DMS79 treated with DMSO at 0.1 percent for 48 hours (cell line): ENCODE data around the gene RARG.
A peak's percentile ranks its signal among the peaks of the same experiment; 100 is the strongest.

Experiments used
- DNase-seq: peaks from one replicate; lab custom pipeline; 2025; lab: John Stamatoyannopoulos, UW

RARG gene

DNA sequence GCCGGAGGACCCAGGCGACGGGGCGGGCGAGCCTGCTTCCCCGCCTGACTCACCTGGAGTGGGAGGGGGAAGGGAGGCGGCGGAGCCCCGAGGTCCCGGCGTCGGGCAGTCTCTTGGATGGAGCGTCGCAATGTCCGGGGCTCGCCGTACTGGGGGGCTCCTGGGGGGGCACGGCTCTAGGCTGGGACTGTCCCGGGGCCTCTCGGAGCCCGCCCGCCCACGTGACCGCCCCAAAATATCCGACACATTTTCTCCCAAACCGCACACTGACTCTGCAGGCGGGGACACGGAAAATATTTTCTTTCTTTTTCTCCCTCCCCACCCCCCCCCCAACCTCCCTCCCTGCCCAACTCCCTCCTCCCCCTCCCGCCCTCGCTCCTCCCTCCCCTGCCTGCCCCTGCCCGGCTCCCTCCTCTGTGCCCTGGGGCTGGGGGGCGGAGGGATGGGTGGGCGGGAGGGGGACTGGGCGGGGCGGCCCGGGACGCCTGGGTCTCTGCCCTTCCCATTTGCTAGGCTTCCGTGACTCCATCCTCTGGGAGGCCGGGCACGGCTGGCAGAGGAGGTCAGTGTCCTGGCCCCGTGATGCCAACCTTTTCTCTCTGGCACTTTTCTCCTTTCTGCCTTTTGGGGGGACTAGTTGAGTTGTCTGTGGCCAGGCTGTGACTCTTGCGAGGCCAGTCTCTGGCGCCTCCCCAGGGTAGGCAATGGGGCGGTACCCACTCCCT lies at the start of gene RARG:
RARG (minus strand) TSS at position 289 of the 725 bp plus-strand sequence. CDS start 4,664 bp downstream, outside the sequence.
- DNase-seq: peak; percentile 22

DNA sequence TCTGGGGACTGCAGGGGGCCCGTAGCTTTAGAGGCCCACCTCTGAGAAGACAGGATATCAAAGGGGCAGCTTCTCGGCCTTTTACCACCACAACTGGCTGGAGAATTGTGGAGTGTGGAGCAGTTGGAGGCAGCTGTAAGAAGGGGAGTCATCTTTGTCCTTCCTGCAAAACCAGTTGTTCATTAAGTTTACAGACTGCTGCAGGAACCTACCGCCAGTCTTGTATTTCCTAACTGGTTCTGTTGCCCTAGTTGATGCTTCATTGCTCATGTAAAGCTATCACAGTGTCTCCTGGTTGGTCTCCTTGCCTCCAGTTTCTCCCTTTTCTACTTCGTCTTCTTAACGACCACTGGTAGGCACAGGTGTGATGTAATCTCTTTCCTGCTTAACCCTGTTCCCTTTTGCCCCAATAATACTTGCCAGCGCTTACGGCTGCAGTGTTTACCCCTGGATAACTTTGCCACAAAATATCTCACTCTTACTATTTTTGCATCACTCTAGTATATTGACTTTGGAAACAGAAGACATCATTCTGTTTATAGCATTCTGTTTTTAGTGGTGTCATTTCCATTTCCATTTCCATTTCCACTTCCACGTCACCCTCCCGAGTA lies 48.0 kb upstream of the RARG start:
- no peak for DNase-seq

DNA sequence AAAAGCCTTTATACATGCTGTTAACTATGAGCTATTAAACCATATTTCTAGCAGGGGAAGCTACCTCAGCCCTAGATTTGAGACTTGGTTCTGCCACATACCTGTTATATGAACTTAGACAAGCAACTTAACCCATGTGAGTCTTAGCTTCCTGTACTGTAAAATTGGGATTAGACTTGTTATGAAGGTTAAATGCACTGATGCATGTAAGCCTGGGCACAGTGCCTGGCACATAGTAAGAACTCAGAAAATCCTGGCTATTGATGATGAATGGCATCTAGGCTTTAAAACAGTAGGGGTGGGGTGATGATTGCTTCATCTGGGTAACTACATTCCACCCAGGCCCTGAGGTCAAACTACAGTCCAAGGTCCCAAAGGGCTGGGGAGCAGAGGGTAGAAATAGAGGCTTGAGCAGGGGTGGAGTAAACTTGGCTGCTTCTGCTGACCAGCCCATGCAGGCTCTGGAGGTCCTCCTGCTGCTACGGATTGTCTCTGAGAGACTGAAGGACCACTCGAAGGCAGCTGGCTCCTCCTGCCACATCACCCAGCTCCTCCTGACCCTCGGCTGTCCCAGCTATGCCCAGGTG lies 47.4 kb upstream of the RARG start:
- no peak for DNase-seq

DNA sequence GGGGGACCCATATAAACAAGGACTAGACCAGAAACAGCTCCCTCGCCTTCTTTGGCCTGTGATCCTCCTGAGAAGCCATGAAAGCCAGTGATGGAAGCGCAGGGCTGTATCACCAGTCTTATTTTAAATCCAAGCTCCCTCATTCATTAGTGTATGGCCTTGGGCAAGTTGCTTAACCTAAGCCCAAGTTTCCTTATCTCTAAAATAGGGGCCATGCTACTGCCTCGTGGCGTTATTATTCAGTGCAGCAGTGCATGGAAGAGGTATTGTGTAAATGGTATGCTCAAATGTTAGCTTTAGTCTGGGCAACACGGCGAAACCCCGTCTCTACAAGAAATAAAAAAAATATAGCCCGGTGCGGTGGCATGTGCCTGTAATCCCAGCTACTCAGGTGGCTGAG lies 46.0 kb upstream of the RARG start:
- no peak for DNase-seq

DNA sequence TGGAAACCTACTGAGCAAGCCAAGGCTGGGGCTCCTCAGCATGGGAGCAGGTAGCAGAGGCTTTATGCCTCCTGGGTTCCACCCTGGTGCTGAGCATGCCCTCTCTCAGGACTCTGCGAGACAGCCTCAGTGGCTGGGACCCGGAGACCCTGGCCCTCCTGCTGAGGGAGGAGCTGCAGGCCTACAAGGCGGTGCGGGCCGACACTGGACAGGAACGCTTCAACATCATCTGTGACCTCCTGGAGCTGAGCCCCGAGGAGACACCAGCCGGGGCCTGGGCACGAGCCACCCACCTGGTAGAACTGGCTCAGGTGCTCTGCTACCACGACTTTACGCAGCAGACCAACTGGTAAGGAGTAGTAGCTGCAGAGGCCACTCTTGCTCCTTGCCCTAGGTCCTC lies 44.5 kb upstream of the RARG start:
- no peak for DNase-seq

DNA sequence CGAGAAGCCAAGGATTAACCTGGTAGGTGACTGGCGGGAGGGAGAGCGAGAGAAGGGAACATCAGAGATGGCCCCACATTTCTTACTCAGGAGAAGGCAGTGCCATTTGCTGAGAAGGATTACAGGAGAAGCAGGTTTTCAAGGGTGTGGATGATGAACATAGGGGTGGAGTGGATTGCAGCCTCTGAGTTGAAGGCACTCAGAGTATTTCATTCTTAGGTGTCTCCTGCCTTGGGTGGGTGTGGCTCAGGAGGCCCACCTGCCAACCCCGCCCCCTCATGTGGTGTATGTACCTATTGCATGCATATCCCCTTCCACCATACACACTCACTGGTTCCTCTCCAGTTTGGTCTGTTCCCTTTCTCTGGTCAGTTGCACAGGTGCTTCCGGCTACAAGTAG lies 42.4 kb upstream of the RARG start:
- no peak for DNase-seq

DNA sequence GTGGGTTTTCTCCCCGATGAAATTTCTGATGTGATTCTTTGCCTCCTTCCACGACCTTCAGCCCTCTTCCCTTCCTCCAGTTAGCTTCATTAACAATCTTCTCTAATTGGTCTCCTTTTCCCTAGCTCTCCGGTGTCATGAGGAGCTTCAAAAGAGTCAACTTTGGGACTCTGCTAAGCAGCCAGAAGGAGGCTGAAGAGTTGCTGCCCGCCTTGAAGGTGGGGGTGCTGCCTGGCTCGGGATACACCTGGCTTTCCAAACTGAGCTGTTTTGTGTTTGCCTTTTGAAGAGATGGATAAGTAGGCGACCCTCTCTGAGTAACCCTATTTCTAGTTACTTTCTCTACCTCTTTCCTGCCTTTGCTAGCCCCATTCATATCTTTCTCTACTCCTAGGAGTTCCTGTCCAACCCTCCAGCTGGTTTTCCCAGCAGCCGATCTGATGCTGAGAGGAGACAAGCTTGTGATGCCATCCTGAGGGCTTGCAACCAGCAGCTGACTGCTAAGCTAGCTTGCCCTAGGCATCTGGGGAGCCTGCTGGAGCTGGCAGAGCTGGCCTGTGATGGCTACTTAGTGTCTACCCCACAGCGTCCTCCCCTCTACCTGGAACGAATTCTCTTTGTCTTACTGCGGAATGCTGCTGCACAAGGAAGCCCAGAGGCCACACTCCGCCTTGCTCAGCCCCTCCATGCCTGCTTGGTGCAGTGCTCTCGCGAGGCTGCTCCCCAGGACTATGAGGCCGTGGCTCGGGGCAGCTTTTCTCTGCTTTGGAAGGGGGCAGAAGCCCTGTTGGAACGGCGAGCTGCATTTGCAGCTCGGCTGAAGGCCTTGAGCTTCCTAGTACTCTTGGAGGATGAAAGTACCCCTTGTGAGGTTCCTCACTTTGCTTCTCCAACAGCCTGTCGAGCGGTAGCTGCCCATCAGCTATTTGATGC lies 36.9 kb upstream of the RARG start:
- DNase-seq: no peak

DNA sequence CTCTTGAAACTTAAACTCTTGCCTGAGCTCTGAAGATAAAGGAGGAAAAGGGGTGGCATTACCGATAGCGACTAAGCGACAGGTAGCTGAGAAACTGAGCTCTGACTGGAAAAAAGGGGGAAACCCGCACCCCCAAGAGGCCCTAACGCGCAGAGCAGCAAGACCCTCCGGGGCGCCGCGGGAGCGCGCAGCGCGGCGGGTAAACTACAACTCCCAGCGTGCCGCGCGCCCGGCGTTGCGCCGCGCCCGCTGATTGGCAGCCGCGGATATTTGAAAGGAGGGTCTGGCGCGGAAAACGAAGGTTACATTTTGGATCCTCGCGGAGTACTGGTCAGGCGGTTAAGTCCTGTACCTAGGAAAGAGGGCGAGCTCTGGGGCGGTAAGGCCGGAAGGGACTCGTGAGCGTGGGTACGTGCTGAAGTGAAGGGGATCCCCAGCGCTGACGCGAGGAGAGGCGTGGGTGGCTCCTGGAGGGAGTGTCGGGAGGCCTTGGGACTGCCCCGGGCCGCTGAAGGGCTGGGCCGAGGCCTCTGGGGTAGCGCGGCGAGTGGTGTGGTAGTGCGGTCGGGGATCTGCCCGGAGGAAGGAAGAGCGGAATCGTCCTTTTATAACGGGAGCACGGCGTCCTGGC lies 36.1 kb upstream of the RARG start, which contains the start of gene ESPL1:
ESPL1 (plus strand) TSS at position 301 of the 631 bp plus-strand sequence. CDS start 468 bp downstream, outside the sequence.
- DNase-seq: peak; percentile 21

DNA sequence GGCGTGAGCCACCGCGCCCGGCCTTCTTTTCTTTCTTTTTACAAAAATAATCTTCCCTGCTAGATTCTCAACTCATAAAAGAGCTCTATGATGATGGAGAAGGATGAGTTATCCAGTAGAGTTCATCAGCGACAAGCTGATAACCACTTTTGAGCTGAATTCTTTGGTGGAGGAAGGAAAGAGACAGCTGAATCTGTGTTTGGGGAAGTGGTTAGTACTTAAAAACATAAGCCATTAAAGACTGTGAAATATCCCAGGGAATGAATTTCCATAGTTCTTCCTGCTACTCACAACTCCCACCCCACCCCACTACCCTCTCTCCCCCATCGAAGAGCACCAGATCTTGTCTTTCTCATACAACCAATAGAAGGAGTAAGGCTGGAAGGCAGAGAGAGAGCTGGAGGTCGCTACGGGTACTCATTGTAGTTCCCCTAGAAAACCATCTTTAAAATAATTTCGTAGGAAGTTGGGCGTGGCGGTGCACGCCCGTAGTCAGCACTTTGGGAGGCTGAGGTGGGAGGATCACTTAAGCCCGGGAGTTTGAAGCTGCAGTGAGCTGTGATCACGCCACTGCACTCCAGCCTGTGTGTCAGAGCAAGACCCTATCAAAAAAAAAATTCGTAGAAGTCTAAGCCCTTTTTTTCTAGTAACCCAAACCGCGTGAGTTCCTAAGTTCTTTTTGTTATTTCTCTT lies 35.4 kb upstream of the RARG start:
- no peak for DNase-seq

DNA sequence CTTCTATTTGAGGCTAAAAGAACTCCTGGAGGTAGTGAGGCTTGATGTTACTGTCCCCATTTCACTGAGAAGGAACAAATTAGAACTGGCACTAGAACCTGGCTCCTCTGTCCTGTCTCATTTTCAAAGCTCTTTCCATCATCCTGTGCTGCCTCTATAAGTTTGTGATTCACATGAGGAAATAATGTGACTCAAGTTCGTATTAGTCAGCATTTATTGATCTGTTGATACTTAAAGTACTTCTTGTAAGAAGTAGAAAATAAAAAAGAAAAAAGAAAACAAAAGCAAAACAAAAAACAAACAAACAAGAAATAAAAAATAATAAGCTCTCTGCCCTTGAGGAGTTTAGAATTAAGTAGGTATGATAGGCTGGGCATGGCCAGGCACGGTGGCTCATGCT lies 33.8 kb upstream of the RARG start:
- no peak for DNase-seq

DNA sequence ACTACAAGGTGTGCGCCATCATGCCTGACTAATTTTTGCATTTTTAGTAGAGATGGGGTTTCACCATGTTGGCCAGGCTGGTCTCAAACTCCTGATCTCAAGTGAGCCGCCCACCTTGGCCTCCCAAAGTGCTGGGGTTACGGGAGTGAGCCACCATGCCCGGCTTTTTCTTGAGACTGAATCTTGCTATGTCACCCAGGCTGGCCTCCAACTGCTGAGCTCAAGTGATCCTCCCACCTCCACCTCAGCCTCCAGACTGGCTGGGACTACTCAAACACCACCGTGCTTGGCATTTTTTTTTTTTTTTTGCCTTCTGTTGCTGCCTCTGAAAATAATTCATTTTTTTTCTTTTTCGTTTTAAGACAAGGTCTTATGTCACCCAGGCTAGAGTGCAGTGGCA lies 27.9 kb upstream of the RARG start:
- DNase-seq: no peak

DNA sequence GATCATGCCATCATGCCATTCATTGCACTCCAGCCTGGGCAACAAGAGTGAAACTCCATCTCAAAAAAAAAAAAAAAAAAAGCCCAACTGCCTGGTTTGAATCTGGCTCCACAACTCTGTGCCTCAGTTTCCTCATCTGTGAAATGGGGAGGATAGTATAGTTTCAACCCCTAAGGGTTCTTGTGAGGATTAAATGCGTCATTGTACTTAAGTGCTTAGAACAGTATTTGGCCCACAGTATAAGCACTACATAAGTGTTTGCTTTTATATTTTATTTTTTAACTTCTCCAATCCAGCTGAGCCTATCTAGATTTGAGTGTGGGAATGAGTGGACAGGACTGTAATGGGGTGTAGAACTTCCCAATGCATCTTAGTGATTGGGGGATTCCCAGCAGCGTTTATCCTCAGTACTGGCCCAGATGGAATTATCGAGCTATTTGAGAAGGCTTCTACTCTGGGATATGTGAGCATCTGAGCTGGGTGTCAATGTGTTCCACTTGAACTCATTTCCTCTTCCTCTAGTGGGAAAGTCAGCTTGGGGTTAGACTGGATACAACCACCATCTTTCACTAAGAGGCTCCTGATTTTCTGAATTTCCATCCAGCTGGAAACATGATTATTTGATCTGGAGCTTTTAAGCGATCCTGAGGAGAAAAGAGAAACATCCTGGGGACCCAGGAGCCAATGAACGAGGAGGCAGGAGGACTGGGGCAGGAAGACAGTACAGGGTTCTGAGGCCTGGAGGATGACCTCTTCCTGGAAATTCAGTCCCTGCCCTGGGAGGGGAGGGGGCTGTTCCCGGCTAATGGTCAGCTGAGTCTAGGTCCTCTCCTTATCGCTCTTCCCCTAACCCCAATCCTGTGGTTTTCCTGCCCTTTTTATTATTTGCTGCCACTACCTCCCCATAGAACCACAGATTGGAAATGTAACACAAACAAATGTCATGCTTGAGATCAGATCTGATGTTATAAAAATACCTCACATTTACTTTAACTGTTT lies 26.8 kb upstream of the RARG start:
- DNase-seq: no peak

DNA sequence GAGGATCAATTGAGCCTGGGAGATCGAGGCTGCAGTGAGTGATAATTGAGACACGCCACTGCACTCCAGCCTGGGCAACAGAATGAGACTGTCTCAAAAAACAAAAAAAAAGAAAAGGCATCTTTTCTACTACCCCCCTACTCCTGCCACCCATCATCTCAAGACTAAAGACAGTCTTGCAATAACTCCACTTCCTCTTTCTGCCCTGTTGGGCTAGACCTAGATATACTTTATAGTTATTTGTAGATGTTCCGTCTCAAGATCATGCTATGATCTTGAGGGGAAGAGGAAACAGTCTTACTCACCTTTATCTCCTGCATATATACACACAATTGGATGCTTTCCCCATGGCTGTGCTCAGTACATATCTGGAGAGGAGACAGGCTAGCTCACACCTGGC lies 24.0 kb upstream of the RARG start:
- no peak for DNase-seq

DNA sequence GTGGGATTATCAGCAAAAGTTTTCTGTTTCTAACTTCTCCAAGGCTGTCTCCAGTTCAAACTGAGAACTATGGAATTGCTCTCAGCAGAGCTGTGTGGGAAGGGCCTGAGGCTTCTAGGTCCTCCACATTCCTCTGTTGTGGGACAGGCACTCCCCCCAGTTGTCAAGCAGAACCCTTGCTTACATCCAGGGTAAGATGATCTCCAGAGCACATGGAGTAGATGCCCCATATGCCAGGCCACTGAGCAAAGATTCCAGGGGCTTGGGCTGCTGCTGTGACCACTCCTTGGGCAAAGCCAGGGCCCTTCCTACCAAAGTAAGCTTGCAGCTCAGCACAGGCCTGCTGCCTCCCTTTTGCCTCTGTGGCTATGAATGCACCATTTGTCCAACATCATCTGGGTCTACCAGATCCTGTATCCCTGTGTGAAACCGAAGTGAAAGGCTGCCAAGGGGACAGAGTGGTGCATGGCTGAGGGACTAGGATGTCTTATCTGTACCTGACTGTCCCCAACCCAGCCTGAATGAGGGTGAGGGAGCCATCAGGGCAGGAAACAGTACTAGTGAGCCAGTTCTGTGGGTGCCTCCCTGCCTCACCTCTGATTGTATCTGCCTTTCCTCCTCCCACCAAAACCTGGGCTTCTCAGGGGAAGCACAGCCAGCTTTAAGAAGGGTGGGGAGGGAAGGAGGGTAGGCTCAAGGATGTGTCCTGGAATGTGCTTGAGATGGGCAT lies 23.0 kb upstream of the RARG start:
- DNase-seq: no peak

DNA sequence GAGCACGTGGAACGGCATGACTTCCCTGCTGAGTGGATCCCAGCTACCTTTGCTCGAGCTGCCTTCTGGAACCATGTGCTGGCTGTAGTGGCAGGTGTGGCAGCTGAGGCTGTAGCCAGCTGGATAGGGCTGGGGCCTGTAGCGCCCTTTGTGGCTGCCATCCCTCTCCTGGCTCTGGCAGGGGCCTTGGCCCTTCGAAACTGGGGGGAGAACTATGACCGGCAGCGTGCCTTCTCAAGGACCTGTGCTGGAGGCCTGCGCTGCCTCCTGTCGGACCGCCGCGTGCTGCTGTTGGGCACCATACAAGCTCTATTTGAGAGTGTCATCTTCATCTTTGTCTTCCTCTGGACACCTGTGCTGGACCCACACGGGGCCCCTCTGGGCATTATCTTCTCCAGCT lies 21.3 kb upstream of the RARG start:
- DNase-seq: no peak

DNA sequence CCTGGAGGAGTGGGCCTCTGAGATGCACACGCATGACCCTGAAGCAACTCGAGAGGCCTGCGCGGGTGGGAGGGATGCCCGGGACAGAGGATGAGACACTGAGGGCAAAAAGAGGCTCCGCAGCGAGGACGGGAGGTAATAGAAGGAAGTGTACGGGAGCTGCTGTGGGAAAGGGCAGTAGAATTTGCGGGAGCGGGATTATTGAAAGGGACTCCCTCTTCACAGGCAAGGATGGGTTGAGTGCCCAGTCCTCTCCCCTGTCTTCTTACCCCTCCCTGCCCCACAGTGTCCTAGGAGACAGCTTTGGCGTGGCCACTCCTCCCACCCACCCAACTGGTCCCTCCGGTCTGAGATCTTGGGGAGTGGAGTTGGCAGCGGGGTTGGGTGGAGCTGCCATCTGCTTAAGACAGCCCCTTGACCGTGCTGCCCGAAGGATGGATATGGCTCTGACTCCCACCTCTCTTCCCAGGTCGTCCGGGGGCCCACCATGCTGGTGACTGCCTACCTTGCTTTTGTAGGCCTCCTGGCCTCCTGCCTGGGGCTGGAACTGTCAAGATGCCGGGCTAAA lies 20.4 kb upstream of the RARG start:
- DNase-seq: no peak

DNA sequence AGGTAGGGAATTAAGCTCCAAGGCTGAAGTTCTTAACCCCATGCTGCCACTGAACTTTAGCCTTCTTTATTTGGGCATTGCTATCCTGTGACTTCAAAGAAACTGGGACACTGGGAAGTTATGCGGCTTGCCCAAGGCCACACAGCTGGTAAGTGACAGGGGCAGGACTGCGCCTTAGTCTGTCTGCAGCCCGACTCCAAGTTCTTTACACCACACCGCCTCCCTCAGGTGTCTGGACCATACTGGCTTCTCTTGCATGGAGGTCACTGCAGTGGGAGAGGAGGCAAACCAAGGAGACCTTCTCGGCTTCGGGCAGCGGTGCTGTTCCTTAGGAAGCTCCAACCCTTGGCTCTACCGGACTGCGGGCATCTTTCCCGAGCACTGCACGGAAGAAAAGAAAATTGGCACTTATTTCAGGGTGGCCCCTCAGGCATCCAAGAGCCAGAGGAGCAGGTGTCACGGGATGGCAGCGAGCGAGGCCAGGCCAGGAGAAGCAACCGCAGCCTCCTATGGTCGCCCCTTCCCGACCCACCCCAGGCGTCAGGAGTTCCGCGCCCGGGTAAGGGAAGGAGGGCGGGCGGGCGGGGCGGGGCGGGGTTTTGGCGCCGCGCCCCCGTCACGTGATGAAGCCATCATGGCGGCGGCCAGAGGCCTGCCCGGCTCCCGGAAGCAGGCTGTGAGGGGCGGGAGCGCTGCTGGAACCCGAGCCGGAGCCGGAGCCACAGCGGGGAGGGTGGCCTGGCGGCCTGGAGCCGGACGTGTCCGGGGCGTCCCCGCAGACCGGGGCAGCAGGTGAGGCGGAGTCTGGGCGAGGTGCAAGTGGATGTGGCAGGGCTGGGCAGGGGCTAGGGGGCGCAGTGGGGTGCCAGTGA lies 19.7 kb upstream of the RARG start:
- peak; percentile 52 for DNase-seq

DNA sequence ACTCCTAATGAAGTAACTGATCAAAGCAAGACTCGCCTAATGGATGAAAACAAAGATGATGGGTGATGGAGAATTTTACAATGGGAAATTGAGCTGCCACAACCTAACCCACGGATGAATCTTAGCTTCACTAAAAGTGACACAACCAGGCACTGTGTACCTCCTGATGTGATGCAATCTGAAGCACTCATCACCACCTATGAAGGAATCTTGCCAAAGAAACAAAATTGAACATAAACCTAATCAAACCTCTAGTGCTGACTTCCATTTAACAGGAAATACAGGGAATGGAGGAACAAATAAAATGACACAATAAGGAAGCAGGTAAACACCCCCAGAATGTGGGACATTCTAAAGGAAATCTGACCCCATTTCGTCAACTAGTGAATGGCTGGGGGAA lies 13.3 kb upstream of the RARG start:
- DNase-seq: no peak
